B cell (primary cell): Measurements from ENCODE around the gene CACNA2D3. TPM values are rescaled to one million over a fixed set of nuclear protein-coding genes. Genes with fewer than 3 reads are reported as not detected.

Source experiments
- ATAC-seq: fragments of 200-7000 bp; cut with Tn5 transposase; one replicate; pipeline ENCODE4 v1.10.0; 2021; ENCODE audit warnings: low read depth, mild to moderate bottlenecking, moderate number of reproducible peaks, moderate library complexity
- CTCF ChIA-PET: fragments of 350-600 bp; sonication (Branson Sonifier 250); formaldehyde crosslinking; loops from one replicate; lab custom pipeline; 2021; ENCODE audit warnings: antibody characterized with exemption, inconsistent platforms; lab: Charles Lee
- POLR2A ChIA-PET: fragments of 350-600 bp; sonication (Branson Sonifier 250); formaldehyde crosslinking; loops from one replicate; lab custom pipeline; 2021; ENCODE audit warnings: antibody characterized with exemption; lab: Charles Lee
- DNase-seq: peaks from one replicate; pipeline ENCODE4 v3.0.0; 2013
- H2AFZ ChIP-seq: 2 replicates; pipeline ENCODE4 v1.6.1; 2012; ENCODE audit warnings: mild to moderate bottlenecking, low read depth, low read length; ENCODE audit not compliant: insufficient read depth, poor library complexity, severe bottlenecking
- H3K27ac ChIP-seq, 2 donors: 1 replicate in 1 of 2; 2 replicates in 1 of 2; pipeline ENCODE4 v1.5.1; 2012 to 2013; ENCODE audit warnings: low read length in 2 of 2, mild to moderate bottlenecking in 2 of 2, moderate library complexity in 1 of 2
- H3K27me3 ChIP-seq, 4 experiments: fragments of 200-600 bp in 1 of 4; sonication (generic) in 1 of 4; replicated peaks in 1 of 4; 1 replicate in 2 of 4; 2 replicates in 2 of 4; pipeline versions ENCODE4 v1.6.1 to v1.7.0; 2013 to 2016; ENCODE audit warnings: low read length in 3 of 4, mild to moderate bottlenecking in 2 of 4, mixed read lengths in 1 of 4, moderate library complexity in 1 of 4; ENCODE audit not compliant: insufficient read depth in 4 of 4, control insufficient read depth in 3 of 4; ENCODE audit errors: control extremely low read depth in 1 of 4
- H3K36me3 ChIP-seq, 2 experiments: replicated peaks in 1 of 2; 1 replicate in 1 of 2; 2 replicates in 1 of 2; pipeline versions ENCODE4 v1.6.1 to v1.7.1; 2013; ENCODE audit warnings: low read length in 1 of 2; ENCODE audit not compliant: insufficient read depth in 2 of 2, control insufficient read depth in 1 of 2; ENCODE audit errors: control extremely low read depth in 1 of 2, extremely low read depth in 1 of 2
- H3K4me1 ChIP-seq, 2 donors: fragments of 200-600 bp in 1 of 2; sonication (generic) in 1 of 2; 1 replicate in 1 of 2; 2 replicates in 1 of 2; pipeline versions ENCODE4 v1.5.1 to v1.6.1; 2013 to 2017; ENCODE audit warnings: low read length in 2 of 2; ENCODE audit not compliant: control insufficient read depth in 2 of 2, insufficient read depth in 2 of 2
- H3K4me2 ChIP-seq: replicated peaks from 2 replicates; pipeline ENCODE3; 2012; ENCODE audit warnings: mild to moderate bottlenecking, low read depth, low read length; ENCODE audit not compliant: poor library complexity, severe bottlenecking
- H3K4me3 ChIP-seq, 5 experiments: fragments of 200-600 bp in 1 of 5; sonication (generic) in 1 of 5; 1 replicate in 3 of 5; 2 replicates in 2 of 5; pipeline versions ENCODE4 v1.5.1 to v1.7.0; 2011 to 2016; ENCODE audit warnings: low read length in 4 of 5, mild to moderate bottlenecking in 4 of 5, low read depth in 2 of 5, control low read depth in 1 of 5, moderate library complexity in 1 of 5; ENCODE audit not compliant: insufficient read depth in 1 of 5; ENCODE audit errors: control extremely low read depth in 1 of 5, extremely low read depth in 1 of 5
- H3K79me2 ChIP-seq: fragments of 200-600 bp; sonication (generic); one replicate; pipeline ENCODE4 v1.6.0; 2016; ENCODE audit warnings: low read length; ENCODE audit not compliant: control insufficient read depth, insufficient read depth
- H3K9ac ChIP-seq: fragments of 200-600 bp; sonication (generic); 2 replicates; pipeline ENCODE4 v1.6.1; 2017; ENCODE audit warnings: mild to moderate bottlenecking, low read length, moderate library complexity
- H3K9me3 ChIP-seq, 3 donors: one replicate each; pipeline versions ENCODE4 v1.6.1 to v1.7.1; 2013; ENCODE audit warnings: low read length in 2 of 3; ENCODE audit not compliant: control insufficient read depth in 2 of 3, insufficient read depth in 1 of 3; ENCODE audit errors: control extremely low read depth in 1 of 3
- H4K20me1 ChIP-seq: 2 replicates; pipeline ENCODE4 v1.6.0; 2012; ENCODE audit warnings: mild to moderate bottlenecking, low read length; ENCODE audit not compliant: insufficient read depth, control insufficient read depth, poor library complexity, severe bottlenecking
- H3K27ac Mint-ChIP-seq: one replicate; pipeline ENCODE4 v1.8.0; 2021; ENCODE audit warnings: mixed read lengths
- H3K27me3 Mint-ChIP-seq: one replicate; pipeline ENCODE4 v1.8.0; 2021; ENCODE audit warnings: mixed read lengths
- H3K4me1 Mint-ChIP-seq: one replicate; pipeline ENCODE4 v1.8.0; 2021; ENCODE audit warnings: mixed read lengths
- H3K4me3 Mint-ChIP-seq: one replicate; pipeline ENCODE4 v1.8.0; 2021; ENCODE audit warnings: mixed read lengths
- H3K9me3 Mint-ChIP-seq: one replicate; pipeline ENCODE4 v1.8.0; 2022; ENCODE audit warnings: mixed read lengths; ENCODE audit not compliant: insufficient read depth
- CTCF ChIP-seq: fragments of 200-600 bp; IDR thresholded peaks from one replicate; pipeline ENCODE4 v1.8.0; 2022; ENCODE audit warnings: antibody characterized with exemption, mild to moderate bottlenecking
- EZH2 ChIP-seq: IDR thresholded peaks from 2 replicates; pipeline ENCODE4 v1.6.1; 2012; ENCODE audit warnings: borderline replicate concordance, low read depth, mild to moderate bottlenecking, moderate library complexity, low read length; ENCODE audit not compliant: insufficient read depth, poor library complexity, severe bottlenecking
- WGBS: methylation state at CpG from one replicate; pipeline ENCODE4 v1.1.5; 2013; ENCODE audit warnings: missing lambda C conversion rate; ENCODE audit not compliant: insufficient coverage; 5-methylcytosine and 5-hydroxymethylcytosine counted together
- intact Hi-C: fragments of 100-400 bp; cut with micrococcal nuclease; formaldehyde crosslinking; loops from one replicate; pipeline ENCODE4 v1.10.0; 2022
- polyA plus RNA-seq: library from polyadenylated mRNA; depleted of rRNA; stranded (reverse); fragments of >200 nt; gene quantifications from 2 replicates; pipeline ENCODE4 v1.2.3, GENCODE V29; 2012
- total RNA-seq, 2 donors: library from RNA; stranded (reverse); fragments of 120-200 nt in 1 of 2; gene quantifications; 1 replicate in 1 of 2; 2 replicates in 1 of 2; pipeline versions ENCODE4 v1.2.3 to v1.2.4, GENCODE V29; 2013 to 2022

CACNA2D3 gene
- total and polyA plus RNA-seq, 2 donors (not counting 1 experiment from before 2014, with no cell fraction given) = not detected

GRCh38 chr3:54349691-54350090 lies 227.3 kb downstream of the CACNA2D3 start:
- no peaks in the 10 kb centered on the region for H3K4me1 Mint-ChIP-seq
- 95% methylated on average over 3 of the region's 4 CpGs for WGBS
- Histone ChIP-seq H3K9me3 (peaks cover 0 to 4% (median 0%) of the 10 kb centered on the region in 3 donors), H3K9ac (no peak overlapping the region), H2AFZ (no peak overlapping the region), H3K27me3 (no peaks in the 10 kb centered on the region), H3K27ac (no peak overlapping the region), H3K4me1 (no peaks in the 10 kb centered on the region), H3K4me2 (no peak overlapping the region), H3K4me3 (no peak overlapping the region), H3K79me2 (no peaks in the 10 kb centered on the region), H4K20me1 (no peaks in the 10 kb centered on the region), H3K36me3 (no peaks in the 10 kb centered on the region)
- DNase-seq (no peak), ATAC-seq (no peak)
- H3K27me3 Mint-ChIP-seq = no peaks in the 10 kb centered on the region
- H3K9me3 Mint-ChIP-seq = no peaks in the 10 kb centered on the region
- H3K27ac Mint-ChIP-seq = no peak overlapping the region
- POLR2A ChIA-PET = no interaction called here
- H3K4me3 Mint-ChIP-seq = no peak overlapping the region
- no peak for TF ChIP-seq CTCF
- TF ChIP-seq EZH2 = no peak
- intact Hi-C loops = no loop called here
- CTCF ChIA-PET = no interaction called here

- POLR2A ChIA-PET = no interaction called here
- no peak overlapping the region for H3K27ac Mint-ChIP-seq
- Histone ChIP-seq H3K4me2 (no peak overlapping the region), H2AFZ (no peak overlapping the region), H3K9ac (no peak overlapping the region), H3K27ac (no peak overlapping the region), H3K4me3 (no peak overlapping the region), H3K9me3 (peaks cover 0 to 4% (median 0%) of the 10 kb centered on the region in 3 donors), H3K4me1 (no peaks in the 10 kb centered on the region), H3K79me2 (no peaks in the 10 kb centered on the region), H3K36me3 (no peaks in the 10 kb centered on the region), H4K20me1 (no peaks in the 10 kb centered on the region), H3K27me3 (no peaks in the 10 kb centered on the region)
- ATAC-seq (no peak), DNase-seq (no peak)
- WGBS = no CpG with 5 or more reads among the region's 5 CpGs
- TF ChIP-seq EZH2 (no peak), CTCF (no peak)
- intact Hi-C loops = no loop called here
- CTCF ChIA-PET = no interaction called here
- no peaks in the 10 kb centered on the region for H3K4me1 Mint-ChIP-seq
- H3K4me3 Mint-ChIP-seq = no peak overlapping the region
- no peaks in the 10 kb centered on the region for H3K9me3 Mint-ChIP-seq
- no peaks in the 10 kb centered on the region for H3K27me3 Mint-ChIP-seq
Observed at GRCh38 chr3:54353546-54353945, 231.2 kb downstream of the CACNA2D3 start.
